NCI-H774 (cell line): ENCODE measurements around the gene RNF17.

Source experiments
- DNase-seq: peaks from one replicate; lab custom pipeline; 2025; lab: John Stamatoyannopoulos, UW

The RNF17 gene

GRCh38 chr13:24896061-24896460, 132.1 kb downstream of the RNF17 start:
- DNase-seq: no peak

- DNase-seq: no peak
Observed at GRCh38 chr13:24897293-24897692, 133.3 kb downstream of the RNF17 start.

- no peak for DNase-seq
Observed at GRCh38 chr13:24899601-24900000, 135.6 kb downstream of the RNF17 start.

GRCh38 chr13:24900507-24900906, 136.5 kb downstream of the RNF17 start:
- DNase-seq: no peak

GRCh38 chr13:24905242-24905641, 141.3 kb downstream of the RNF17 start:
- DNase-seq: no peak

GRCh38 chr13:24906268-24906667, 142.3 kb downstream of the RNF17 start:
- DNase-seq: no peak

GRCh38 chr13:24910502-24911132, 146.6 kb downstream of the RNF17 start:
- DNase-seq: no peak

- DNase-seq: no peak
Observed at GRCh38 chr13:24911133-24911908, 147.4 kb downstream of the RNF17 start.

GRCh38 chr13:24916464-24916863, 152.5 kb downstream of the RNF17 start:
- DNase-seq: no peak

GRCh38 chr13:24921003-24921402, 157.0 kb downstream of the RNF17 start:
- DNase-seq: no peak

GRCh38 chr13:24921881-24922280, 157.9 kb downstream of the RNF17 start:
- no peak for DNase-seq

GRCh38 chr13:24922387-24922744, 158.4 kb downstream of the RNF17 start:
- no peak for DNase-seq

- peak; percentile 83 for DNase-seq
Observed at GRCh38 chr13:24922745-24923591, 159.0 kb downstream of the RNF17 start.

GRCh38 chr13:24925318-24926231, 161.6 kb downstream of the RNF17 start:
- no peak for DNase-seq

GRCh38 chr13:24927810-24928404, 163.9 kb downstream of the RNF17 start:
- no peak for DNase-seq

GRCh38 chr13:24929196-24929595, 165.2 kb downstream of the RNF17 start:
- DNase-seq: no peak
